AG04450 (cell line): Measurements from ENCODE around the gene TOX3. TPM values are rescaled to one million over a fixed set of nuclear protein-coding genes. Genes with fewer than 3 reads are reported as not detected.

Source experiments
- CTCF ChIA-PET: fragments of 300-600, 350-600 bp; formaldehyde crosslinking; extraction: SDS; loops from one replicate; lab custom pipeline; 2022; ENCODE audit warnings: antibody characterized with exemption, inconsistent platforms; lab: Charles Lee
- POLR2A ChIA-PET: fragments of 350-600 bp; formaldehyde crosslinking; extraction: SDS; loops from one replicate; lab custom pipeline; 2021; ENCODE audit warnings: antibody characterized with exemption, inconsistent platforms; lab: Yijun Ruan, JAX
- DNase-seq: peaks from one replicate; pipeline ENCODE4 v3.0.0-alpha.2; 2011; ENCODE audit warnings: low read depth, low spot score
- H3K27ac ChIP-seq: one replicate; pipeline ENCODE4 v1.5.1; 2012; ENCODE audit warnings: low read depth, low read length, control low read depth
- H3K27me3 ChIP-seq: one replicate; pipeline ENCODE4 v1.6.0; 2012; ENCODE audit warnings: low read length; ENCODE audit not compliant: control insufficient read depth, insufficient read depth
- H3K4me3 ChIP-seq: 2 replicates; pipeline ENCODE4 v1.5.1; 2011; ENCODE audit warnings: mild to moderate bottlenecking, low read depth, low read length, control low read depth
- H3K9me3 ChIP-seq: 2 replicates; pipeline ENCODE4 v1.5.1; 2012; ENCODE audit warnings: low read length; ENCODE audit not compliant: control insufficient read depth, insufficient read depth
- CTCF ChIP-seq: IDR thresholded peaks from 2 replicates; pipeline ENCODE4 v1.5.1; 2011; ENCODE audit warnings: low read depth, low read length, control low read depth, inconsistent platforms
- polyA plus RNA-seq: library from polyadenylated mRNA; depleted of rRNA; stranded (reverse); fragments of >200 nt; gene quantifications from 2 replicates; pipeline ENCODE4 v1.2.3, GENCODE V29; 2011

The TOX3 gene
- polyA plus RNA-seq, 1 experiment, result not detected

GRCh38 chr16:52570495-52571091 lies 23.6 kb upstream of the TOX3 start:
- H3K4me3 ChIP-seq, result no peak overlapping the region
- H3K9me3 ChIP-seq, result peaks cover 12% of the 10 kb centered on the region; the same call in 1 of the 2 replicates
- DNase-seq, result no peak
- ChIA-PET POLR2A (no interaction called here), CTCF (no interaction called here)
- H3K27ac ChIP-seq, result no peak overlapping the region
- TF ChIP-seq CTCF, result no peak
- no peaks in the 10 kb centered on the region for H3K27me3 ChIP-seq

GRCh38 chr16:52569701-52570100 lies 22.8 kb upstream of the TOX3 start:
- H3K4me3 ChIP-seq, result no peak overlapping the region
- ChIA-PET CTCF (no interaction called here), POLR2A (no interaction called here)
- no peak for DNase-seq
- TF ChIP-seq CTCF, result no peak
- no peaks in the 10 kb centered on the region for H3K27me3 ChIP-seq
- H3K27ac ChIP-seq, result no peak overlapping the region
- peaks cover 12% of the 10 kb centered on the region; the same call in 1 of the 2 replicates for H3K9me3 ChIP-seq

GRCh38 chr16:52568983-52569690 lies 22.2 kb upstream of the TOX3 start:
- Histone ChIP-seq H3K9me3 (peaks cover 15% of the 10 kb centered on the region), H3K27ac (no peak overlapping the region), H3K27me3 (no peaks in the 10 kb centered on the region), H3K4me3 (no peak overlapping the region)
- TF ChIP-seq CTCF, result no peak
- POLR2A ChIA-PET, result no interaction called here
- DNase-seq, result no peak
- CTCF ChIA-PET, result no interaction called here

- no peaks in the 10 kb centered on the region for H3K27me3 ChIP-seq
- H3K4me3 ChIP-seq, result no peak overlapping the region
- POLR2A ChIA-PET, result no interaction called here
- no peak for DNase-seq
- CTCF ChIA-PET, result no interaction called here
- no peak overlapping the region for H3K27ac ChIP-seq
- H3K9me3 ChIP-seq, result peaks cover 10% of the 10 kb centered on the region
- TF ChIP-seq CTCF, result no peak
These were observed 21.6 kb upstream of the TOX3 start for GRCh38 chr16:52568495-52568894.

- H3K27me3 ChIP-seq, result no peaks in the 10 kb centered on the region
- H3K4me3 ChIP-seq, result no peak overlapping the region
- peaks cover 10% of the 10 kb centered on the region for H3K9me3 ChIP-seq
- no peak overlapping the region for H3K27ac ChIP-seq
- no peak for TF ChIP-seq CTCF
- no peak for DNase-seq
- ChIA-PET POLR2A (no interaction called here), CTCF (no interaction called here)
These were observed 20.2 kb upstream of the TOX3 start for GRCh38 chr16:52567193-52567592.
